BJ (cell line): ENCODE data around the gene LYRM2. TPM values are rescaled to one million over a fixed set of nuclear protein-coding genes. Genes with fewer than 3 reads are reported as not detected.

ENCODE experiments used
- CTCF ChIA-PET: fragments of 350-600 bp; formaldehyde crosslinking; extraction: SDS; loops from one replicate; lab custom pipeline; 2021; ENCODE audit warnings: antibody characterized with exemption, inconsistent platforms; lab: Yijun Ruan, JAX
- POLR2A ChIA-PET: fragments of 300-600 bp; sonication (Branson Sonifier 250); formaldehyde crosslinking; extraction: SDS; loops from one replicate; lab custom pipeline; 2021; ENCODE audit warnings: antibody characterized with exemption; lab: Charles Lee
- DNase-seq: peaks from one replicate; pipeline ENCODE4 v3.0.0-alpha.2; 2011; ENCODE audit warnings: low read depth
- H3K27me3 ChIP-seq: 2 replicates; pipeline ENCODE4 v1.6.0; 2011; ENCODE audit warnings: low read length; ENCODE audit not compliant: control insufficient read depth, insufficient read depth
- H3K36me3 ChIP-seq: 2 replicates; pipeline ENCODE4 v1.5.1; 2011; ENCODE audit warnings: low read length; ENCODE audit not compliant: control insufficient read depth, insufficient read depth
- H3K4me3 ChIP-seq: 2 replicates; pipeline ENCODE4 v1.5.1; 2011; ENCODE audit warnings: low read depth, mild to moderate bottlenecking, control low read depth, low read length
- CTCF ChIP-seq: IDR thresholded peaks from 2 replicates; pipeline ENCODE4 v1.5.1; 2011; ENCODE audit warnings: low read depth, mild to moderate bottlenecking, control low read depth, inconsistent platforms, low read length, moderate library complexity; ENCODE audit not compliant: insufficient read depth
- polyA plus RNA-seq: library from polyadenylated mRNA; depleted of rRNA; stranded (reverse); fragments of >200 nt; gene quantifications from 2 replicates; pipeline ENCODE4 v1.2.3, GENCODE V29; 2011

The LYRM2 gene
- polyA plus RNA-seq, 1 experiment: 15.3 TPM

GRCh38 chr6:89630488-89630887, 8.1 kb downstream of the LYRM2 start:
- TF ChIP-seq CTCF: no peak
- ChIA-PET CTCF (no interaction called here), POLR2A (no interaction called here)
- H3K36me3 ChIP-seq: no peaks in the 10 kb centered on the region
- H3K4me3 ChIP-seq: no peak overlapping the region
- no peak for DNase-seq
- no peaks in the 10 kb centered on the region for H3K27me3 ChIP-seq

GRCh38 chr6:89623749-89624148, 14.8 kb downstream of the LYRM2 start:
- Histone ChIP-seq H3K27me3 (no peaks in the 10 kb centered on the region), H3K36me3 (no peaks in the 10 kb centered on the region), H3K4me3 (no peak overlapping the region)
- TF ChIP-seq CTCF: no peak
- ChIA-PET POLR2A (no interaction called here), CTCF (no interaction called here)
- no peak for DNase-seq

- POLR2A ChIA-PET: no interaction called here
- Histone ChIP-seq H3K36me3 (no peaks in the 10 kb centered on the region), H3K27me3 (no peaks in the 10 kb centered on the region), H3K4me3 (no peak overlapping the region)
- CTCF ChIA-PET: no interaction called here
- no peak for DNase-seq
- TF ChIP-seq CTCF: no peak
These were observed 19.0 kb downstream of the LYRM2 start for GRCh38 chr6:89619567-89619966.

GRCh38 chr6:89618026-89618425, 20.5 kb downstream of the LYRM2 start:
- no peak for DNase-seq
- Histone ChIP-seq H3K4me3 (no peak overlapping the region), H3K27me3 (no peaks in the 10 kb centered on the region), H3K36me3 (no peaks in the 10 kb centered on the region)
- ChIA-PET POLR2A (no interaction called here), CTCF (no interaction called here)
- TF ChIP-seq CTCF: no peak

- POLR2A ChIA-PET: no interaction called here
- no peaks in the 10 kb centered on the region for H3K27me3 ChIP-seq
- CTCF ChIA-PET: no interaction called here
- DNase-seq: no peak
- no peak for TF ChIP-seq CTCF
- H3K36me3 ChIP-seq: no peaks in the 10 kb centered on the region
- H3K4me3 ChIP-seq: no peak overlapping the region
These were observed 22.0 kb downstream of the LYRM2 start for GRCh38 chr6:89616531-89616930.
